ENCODE data around the gene NFIA. TPM values are rescaled to one million over a fixed set of nuclear protein-coding genes. Genes with fewer than 3 reads are reported as not detected.
A peak's percentile ranks its signal among the peaks of the same experiment; 100 is the strongest.

The NFIA gene
- total and polyA plus RNA-seq, 9 of the 15 experiments (the other 6 are each of a cell fraction or from before 2014, with no cell fraction given), result 5.3 to 24.9 (median 9.8) TPM

DNA sequence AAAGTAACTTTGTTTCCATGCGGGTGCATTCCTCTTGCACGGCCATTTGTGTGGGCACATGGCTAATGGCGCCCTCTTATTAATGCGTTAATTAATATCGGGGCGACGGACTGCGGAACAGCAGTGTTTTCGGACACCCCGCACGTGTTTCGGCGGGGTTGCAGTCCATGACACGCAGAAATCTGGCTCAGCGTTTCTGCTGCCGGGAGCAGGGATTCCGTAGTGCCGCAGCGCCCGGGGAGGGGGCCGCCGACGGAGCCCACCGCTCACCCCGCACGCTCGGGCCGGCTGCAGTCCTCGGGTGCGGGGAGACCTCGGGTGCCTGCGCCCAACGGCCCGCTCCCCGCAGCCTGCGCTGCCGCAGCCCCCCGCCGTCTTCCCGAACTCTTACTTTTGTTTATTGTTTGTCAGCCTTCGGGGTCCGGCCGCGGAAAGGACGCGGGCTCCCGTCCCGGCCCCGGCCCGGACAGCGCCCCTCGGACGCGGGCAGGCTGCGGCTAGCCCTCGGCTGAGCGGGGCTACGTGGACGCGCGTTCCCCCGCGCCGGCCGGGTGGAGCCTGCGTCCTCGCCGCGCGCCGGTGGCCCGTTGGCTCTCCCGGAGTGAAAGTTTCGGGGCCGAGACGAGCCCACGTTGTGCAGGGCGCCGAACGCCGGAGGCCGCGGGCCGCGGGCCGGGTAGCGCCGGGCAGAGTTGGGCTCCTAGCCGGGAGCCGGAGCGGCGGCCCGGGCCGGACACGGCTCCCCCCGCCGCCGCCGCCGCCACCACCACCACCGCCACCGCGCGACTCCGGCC is 849 bp downstream of the NFIA start (continued):
- TF ChIP-seq ZNF778 (CRISPR knock-in tag; IDR thresholded peaks at IDR 0.05), result no peak
- no peak for TF ChIP-seq BCOR (IDR thresholded peaks at IDR 0.05)
- peak; percentile 64; the same call in 1 of the 2 replicates for TF ChIP-seq EP400 (IDR thresholded peaks at IDR 0.05)
- TF ChIP-seq ZNF79 (CRISPR knock-in tag; IDR thresholded peaks at IDR 0.05; ENCODE audit: low read depth), result no peak
- TF ChIP-seq, protein P1, sequence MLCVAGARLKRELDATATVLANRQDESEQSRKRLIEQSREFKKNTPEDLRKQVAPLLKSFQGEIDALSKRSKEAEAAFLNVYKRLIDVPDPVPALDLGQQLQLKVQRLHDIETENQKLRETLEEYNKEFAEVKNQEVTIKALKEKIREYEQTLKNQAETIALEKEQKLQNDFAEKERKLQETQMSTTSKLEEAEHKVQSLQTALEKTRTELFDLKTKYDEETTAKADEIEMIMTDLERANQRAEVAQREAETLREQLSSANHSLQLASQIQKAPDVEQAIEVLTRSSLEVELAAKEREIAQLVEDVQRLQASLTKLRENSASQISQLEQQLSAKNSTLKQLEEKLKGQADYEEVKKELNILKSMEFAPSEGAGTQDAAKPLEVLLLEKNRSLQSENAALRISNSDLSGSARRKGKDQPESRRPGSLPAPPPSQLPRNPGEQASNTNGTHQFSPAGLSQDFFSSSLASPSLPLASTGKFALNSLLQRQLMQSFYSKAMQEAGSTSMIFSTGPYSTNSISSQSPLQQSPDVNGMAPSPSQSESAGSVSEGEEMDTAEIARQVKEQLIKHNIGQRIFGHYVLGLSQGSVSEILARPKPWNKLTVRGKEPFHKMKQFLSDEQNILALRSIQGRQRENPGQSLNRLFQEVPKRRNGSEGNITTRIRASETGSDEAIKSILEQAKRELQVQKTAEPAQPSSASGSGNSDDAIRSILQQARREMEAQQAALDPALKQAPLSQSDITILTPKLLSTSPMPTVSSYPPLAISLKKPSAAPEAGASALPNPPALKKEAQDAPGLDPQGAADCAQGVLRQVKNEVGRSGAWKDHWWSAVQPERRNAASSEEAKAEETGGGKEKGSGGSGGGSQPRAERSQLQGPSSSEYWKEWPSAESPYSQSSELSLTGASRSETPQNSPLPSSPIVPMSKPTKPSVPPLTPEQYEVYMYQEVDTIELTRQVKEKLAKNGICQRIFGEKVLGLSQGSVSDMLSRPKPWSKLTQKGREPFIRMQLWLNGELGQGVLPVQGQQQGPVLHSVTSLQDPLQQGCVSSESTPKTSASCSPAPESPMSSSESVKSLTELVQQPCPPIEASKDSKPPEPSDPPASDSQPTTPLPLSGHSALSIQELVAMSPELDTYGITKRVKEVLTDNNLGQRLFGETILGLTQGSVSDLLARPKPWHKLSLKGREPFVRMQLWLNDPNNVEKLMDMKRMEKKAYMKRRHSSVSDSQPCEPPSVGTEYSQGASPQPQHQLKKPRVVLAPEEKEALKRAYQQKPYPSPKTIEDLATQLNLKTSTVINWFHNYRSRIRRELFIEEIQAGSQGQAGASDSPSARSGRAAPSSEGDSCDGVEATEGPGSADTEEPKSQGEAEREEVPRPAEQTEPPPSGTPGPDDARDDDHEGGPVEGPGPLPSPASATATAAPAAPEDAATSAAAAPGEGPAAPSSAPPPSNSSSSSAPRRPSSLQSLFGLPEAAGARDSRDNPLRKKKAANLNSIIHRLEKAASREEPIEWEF (CRISPR knock-in tag; IDR thresholded peaks at IDR 0.05), result no peak
- TF ChIP-seq ATF4 (CRISPR knock-in tag; IDR thresholded peaks at IDR 0.05), result no peak
- no peak for TF ChIP-seq ZNF586 (CRISPR knock-in tag; conservative IDR thresholded peaks at IDR 0.05)
- no peak for TF ChIP-seq KLF1 (tag; IDR thresholded peaks at IDR 0.05)
- TF ChIP-seq PPARD (CRISPR knock-in tag; IDR thresholded peaks at IDR 0.05), result no peak
- TF ChIP-seq DNMT1 (IDR thresholded peaks at IDR 0.05), result no peak
- TF ChIP-seq ZNF740 (CRISPR knock-in tag; IDR thresholded peaks at IDR 0.05), result peak; percentile 85
- no peak for TF ChIP-seq ZNF740 (tag; IDR thresholded peaks at IDR 0.05)
- TF ChIP-seq CBFB (CRISPR knock-in tag; IDR thresholded peaks at IDR 0.05), result no peak
- no peak for TF ChIP-seq ZKSCAN3 (CRISPR knock-in tag; IDR thresholded peaks at IDR 0.05)
- no peak for TF ChIP-seq NBN (IDR thresholded peaks at IDR 0.05; ENCODE audit: low read depth)
- TF ChIP-seq MCM5 (IDR thresholded peaks at IDR 0.05; ENCODE audit: low read depth), result no peak
- no peak for TF ChIP-seq CBFA2T2 (conservative IDR thresholded peaks at IDR 0.05)
- no peak for TF ChIP-seq STAT6 (CRISPR knock-in tag; IDR thresholded peaks at IDR 0.05)
- no peak for TF ChIP-seq TAF7 (tag; IDR thresholded peaks at IDR 0.05)
- TF ChIP-seq SMARCC2 (IDR thresholded peaks at IDR 0.05; ENCODE audit: low read depth), result no peak
- no peak for TF ChIP-seq PHF21A (IDR thresholded peaks at IDR 0.05; ENCODE audit: borderline replicate concordance, low read depth)
